Keratinocyte (primary cell): ENCODE measurements around the gene NARS2. TPM values are rescaled to one million over a fixed set of nuclear protein-coding genes. Genes with fewer than 3 reads are reported as not detected.

Source experiments
- DNase-seq: peaks from one replicate; pipeline ENCODE4 v3.0.0-alpha.2; 2011; ENCODE audit warnings: low read depth, missing footprints, low spot score
- FAIRE-seq: peaks from 2 replicates; lab custom pipeline; 2011; peaks lifted over from hg19 to GRCh38; lab: Jason Lieb, UNC
- H2AFZ ChIP-seq: 2 replicates; pipeline ENCODE4 v1.6.0; 2012; ENCODE audit warnings: low read length, control low read depth, inconsistent platforms; ENCODE audit not compliant: control insufficient read depth
- H3K27ac ChIP-seq: 2 replicates; pipeline ENCODE4 v1.5.1; 2011; ENCODE audit warnings: low read length; ENCODE audit not compliant: control insufficient read depth, insufficient read depth
- H3K27me3 ChIP-seq: 3 replicates; pipeline ENCODE4 v1.6.0; 2011; ENCODE audit warnings: low read length; ENCODE audit not compliant: control insufficient read depth, insufficient read depth; ENCODE audit errors: extremely low read depth
- H3K36me3 ChIP-seq, 2 experiments: 2 replicates in 1 of 2; 3 replicates in 1 of 2; pipeline ENCODE4 v1.5.1; 2011; ENCODE audit warnings: low read length in 2 of 2, mild to moderate bottlenecking in 1 of 2; ENCODE audit not compliant: control insufficient read depth in 2 of 2, insufficient read depth in 2 of 2; ENCODE audit errors: extremely low read depth in 1 of 2
- H3K4me1 ChIP-seq: 3 replicates; pipeline ENCODE4 v1.5.1; 2011; ENCODE audit warnings: low read length; ENCODE audit not compliant: control insufficient read depth, insufficient read depth; ENCODE audit errors: extremely low read depth
- H3K4me2 ChIP-seq: 3 replicates; pipeline ENCODE4 v1.6.0; 2011; ENCODE audit warnings: low read depth, low read length; ENCODE audit not compliant: control insufficient read depth, insufficient read depth; ENCODE audit errors: extremely low read depth
- H3K4me3 ChIP-seq, 3 experiments: fragments of 200-600 bp in 1 of 3; sonication (generic) in 1 of 3; 2 replicates in 2 of 3; 3 replicates in 1 of 3; pipeline ENCODE4 v1.5.1; 2011 to 2016; ENCODE audit warnings: low read length in 3 of 3, mild to moderate bottlenecking in 3 of 3, control low read depth in 2 of 3, inconsistent platforms in 1 of 3, low read depth in 1 of 3, mixed read lengths in 1 of 3, mixed run types in 1 of 3, moderate library complexity in 1 of 3; ENCODE audit not compliant: control insufficient read depth in 2 of 3, insufficient read depth in 2 of 3; ENCODE audit errors: extremely low read depth in 1 of 3
- H3K79me2 ChIP-seq: 2 replicates; pipeline ENCODE4 v1.6.0; 2012; ENCODE audit warnings: low read length; ENCODE audit not compliant: control insufficient read depth, insufficient read depth
- H3K9ac ChIP-seq: 3 replicates; pipeline ENCODE4 v1.6.0; 2011; ENCODE audit warnings: low read length; ENCODE audit not compliant: control insufficient read depth, insufficient read depth; ENCODE audit errors: extremely low read depth
- H3K9me1 ChIP-seq: 3 replicates; pipeline ENCODE4 v1.6.0; 2011; ENCODE audit warnings: low read length; ENCODE audit not compliant: control insufficient read depth, insufficient read depth; ENCODE audit errors: extremely low read depth
- H3K9me3 ChIP-seq: 2 replicates; pipeline ENCODE4 v1.5.1; 2012; ENCODE audit warnings: low read depth, low read length; ENCODE audit not compliant: control insufficient read depth
- H4K20me1 ChIP-seq: 3 replicates; pipeline ENCODE4 v1.6.0; 2011; ENCODE audit warnings: low read length; ENCODE audit not compliant: control insufficient read depth, insufficient read depth; ENCODE audit errors: extremely low read depth
- EZH2 ChIP-seq: IDR thresholded peaks from one replicate; pipeline ENCODE4 v1.6.1; 2012; ENCODE audit warnings: inconsistent platforms, mild to moderate bottlenecking, low read length, moderate library complexity
- dilution Hi-C: fragments of 300-500 bp; cut with MboI; formaldehyde crosslinking; loops from one replicate; pipeline ENCODE4 v1.7.0; 2020; ENCODE audit warnings: low sequenced_read_pairs; ENCODE audit not compliant: extremely low pct_ligation_motif_present
- polyA plus RNA-seq, 5 experiments: library from polyadenylated mRNA; depleted of rRNA in 3 of 5; stranded (reverse) in 3 of 5; stranded (forward) in 1 of 5; unstranded in 1 of 5; fragments of >200 nt; gene quantifications; 1 replicate in 1 of 5; 2 replicates in 3 of 5; 3 replicates in 1 of 5; pipeline versions ENCODE4 v1.2.1 to v1.2.3, GENCODE V29; 2011 to 2012; ENCODE audit warnings: missing spikeins in 2 of 5, low read depth in 1 of 5, low replicate concordance in 1 of 5
- TF ChIP-seq, protein P1 (sequence below), 3 experiments: IDR thresholded peaks in 1 of 3; conservative IDR thresholded peaks in 1 of 3; optimal IDR thresholded peaks in 1 of 3; 2 replicates in 2 of 3; 3 replicates in 1 of 3; pipeline versions ENCODE3 to v1.5.1; 2011; ENCODE audit warnings: low read length in 3 of 3, mild to moderate bottlenecking in 3 of 3, moderate library complexity in 2 of 3, control low read depth in 1 of 3, inconsistent platforms in 1 of 3; ENCODE audit not compliant: insufficient read depth in 2 of 3; ENCODE audit errors: extremely low read depth in 1 of 3

NARS2 gene
- polyA plus RNA-seq, 1 donor (not counting 4 experiments of a cell fraction or from before 2014, with no cell fraction given): 28.8 TPM

DNA sequence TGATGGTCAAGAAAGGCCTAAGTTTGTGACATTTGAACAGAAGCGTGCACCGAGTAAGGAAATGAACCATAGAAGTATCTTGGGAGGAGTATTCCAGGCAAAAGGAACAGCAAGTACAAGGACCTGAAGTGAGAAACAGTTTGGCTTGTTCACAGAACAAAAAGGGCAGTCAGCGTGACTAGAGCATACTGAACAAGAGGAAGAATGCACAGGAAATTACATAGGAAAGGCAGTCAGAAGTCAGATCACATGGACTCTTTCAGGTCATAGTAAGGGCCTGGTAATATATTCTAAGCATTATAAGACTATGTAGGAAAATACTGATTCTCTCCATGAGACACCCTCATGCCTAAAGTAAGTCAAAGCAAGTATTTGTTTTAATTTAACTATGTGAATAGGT lies 104.8 kb downstream of the NARS2 start:
- FAIRE-seq (no peak), DNase-seq (no peak)
- no peaks in the 10 kb centered on the region for H3K9me3 ChIP-seq
- H3K27me3 ChIP-seq: no peaks in the 10 kb centered on the region
- H4K20me1 ChIP-seq: no peaks in the 10 kb centered on the region
- H3K36me3 ChIP-seq: peaks cover 0 to 3% of the 10 kb centered on the region in 2 experiments
- H2AFZ ChIP-seq: no peak overlapping the region
- no peaks in the 10 kb centered on the region for H3K4me1 ChIP-seq
- no peaks in the 10 kb centered on the region for H3K79me2 ChIP-seq
- TF ChIP-seq EZH2: no peak
- TF ChIP-seq, protein P1, sequence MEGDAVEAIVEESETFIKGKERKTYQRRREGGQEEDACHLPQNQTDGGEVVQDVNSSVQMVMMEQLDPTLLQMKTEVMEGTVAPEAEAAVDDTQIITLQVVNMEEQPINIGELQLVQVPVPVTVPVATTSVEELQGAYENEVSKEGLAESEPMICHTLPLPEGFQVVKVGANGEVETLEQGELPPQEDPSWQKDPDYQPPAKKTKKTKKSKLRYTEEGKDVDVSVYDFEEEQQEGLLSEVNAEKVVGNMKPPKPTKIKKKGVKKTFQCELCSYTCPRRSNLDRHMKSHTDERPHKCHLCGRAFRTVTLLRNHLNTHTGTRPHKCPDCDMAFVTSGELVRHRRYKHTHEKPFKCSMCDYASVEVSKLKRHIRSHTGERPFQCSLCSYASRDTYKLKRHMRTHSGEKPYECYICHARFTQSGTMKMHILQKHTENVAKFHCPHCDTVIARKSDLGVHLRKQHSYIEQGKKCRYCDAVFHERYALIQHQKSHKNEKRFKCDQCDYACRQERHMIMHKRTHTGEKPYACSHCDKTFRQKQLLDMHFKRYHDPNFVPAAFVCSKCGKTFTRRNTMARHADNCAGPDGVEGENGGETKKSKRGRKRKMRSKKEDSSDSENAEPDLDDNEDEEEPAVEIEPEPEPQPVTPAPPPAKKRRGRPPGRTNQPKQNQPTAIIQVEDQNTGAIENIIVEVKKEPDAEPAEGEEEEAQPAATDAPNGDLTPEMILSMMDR (optimal IDR thresholded peaks at IDR 0.05 in 1 of 3, IDR thresholded peaks at IDR 0.05 in 1 of 3, conservative IDR thresholded peaks at IDR 0.05 in 1 of 3; ENCODE audit: extremely low read depth in 1 of 3, insufficient read depth in 2 of 3, low read length in 3 of 3): no peak
- no peak overlapping the region for H3K27ac ChIP-seq
- no peak overlapping the region for H3K4me2 ChIP-seq
- no peak overlapping the region for H3K9ac ChIP-seq
- dilution Hi-C loops: no loop called here
- no peak overlapping the region for H3K4me3 ChIP-seq
- no peaks in the 10 kb centered on the region for H3K9me1 ChIP-seq

- Histone ChIP-seq H2AFZ (no peak overlapping the region), H3K9me3 (no peaks in the 10 kb centered on the region), H3K4me1 (no peaks in the 10 kb centered on the region), H3K4me2 (no peak overlapping the region), H3K27ac (no peak overlapping the region), H3K27me3 (no peaks in the 10 kb centered on the region), H4K20me1 (no peaks in the 10 kb centered on the region), H3K9ac (no peak overlapping the region), H3K9me1 (no peaks in the 10 kb centered on the region), H3K4me3 (no peak overlapping the region), H3K79me2 (no peaks in the 10 kb centered on the region), H3K36me3 (peaks cover 0 to 3% of the 10 kb centered on the region in 2 experiments)
- no peak for DNase-seq
- no peak for TF ChIP-seq EZH2
- no peak for FAIRE-seq
- dilution Hi-C loops: no loop called here
Measured at GRCh38 chr11:78467931-78468330, 106.7 kb downstream of the NARS2 start.

DNA sequence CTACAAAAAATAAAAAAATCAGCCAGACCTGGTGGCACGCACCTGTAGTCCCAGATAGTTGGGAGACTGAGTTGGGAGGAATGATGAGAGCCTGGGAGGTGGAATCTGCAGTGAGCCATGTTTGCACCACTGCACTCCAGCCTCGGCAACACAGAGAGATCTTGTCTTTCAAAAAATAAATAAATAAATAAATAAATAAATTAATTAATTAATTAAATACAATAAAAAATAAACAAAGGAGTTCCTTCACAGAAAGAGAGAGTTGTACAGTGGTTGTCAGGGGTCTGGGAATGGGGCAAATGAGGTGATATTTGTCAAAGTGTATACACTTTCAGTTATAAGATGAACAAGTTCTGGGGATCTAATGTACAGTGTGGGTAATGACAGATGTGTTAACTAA lies 107.3 kb downstream of the NARS2 start:
- H3K9me1 ChIP-seq: no peaks in the 10 kb centered on the region
- TF ChIP-seq EZH2: no peak
- TF ChIP-seq, protein P1 (optimal IDR thresholded peaks at IDR 0.05 in 1 of 3, IDR thresholded peaks at IDR 0.05 in 1 of 3, conservative IDR thresholded peaks at IDR 0.05 in 1 of 3; ENCODE audit: extremely low read depth in 1 of 3, insufficient read depth in 2 of 3, low read length in 3 of 3): no peak
- H3K27me3 ChIP-seq: no peaks in the 10 kb centered on the region
- H4K20me1 ChIP-seq: no peaks in the 10 kb centered on the region
- H3K79me2 ChIP-seq: no peaks in the 10 kb centered on the region
- no peak overlapping the region for H3K4me3 ChIP-seq
- H3K9ac ChIP-seq: no peak overlapping the region
- no peak overlapping the region for H3K27ac ChIP-seq
- dilution Hi-C loops: no loop called here
- no peak overlapping the region for H3K4me2 ChIP-seq
- peaks cover 0 to 3% of the 10 kb centered on the region in 2 experiments for H3K36me3 ChIP-seq
- DNase-seq (no peak), FAIRE-seq (no peak)
- H2AFZ ChIP-seq: no peak overlapping the region
- H3K4me1 ChIP-seq: no peaks in the 10 kb centered on the region
- H3K9me3 ChIP-seq: no peaks in the 10 kb centered on the region
